SH-SY5Y (cell line): ENCODE measurements around the gene CORO2A.

Source experiments
- GATA2 ChIP-seq: IDR thresholded peaks from 2 replicates; pipeline ENCODE4 v1.6.1; 2011; ENCODE audit warnings: mild to moderate bottlenecking, low read depth, low read length
- GATA3 ChIP-seq: IDR thresholded peaks from 2 replicates; pipeline ENCODE4 v1.6.1; 2011; ENCODE audit warnings: low read depth, mild to moderate bottlenecking, low read length, moderate library complexity

The CORO2A gene

GRCh38 chr9:98210435-98210834 is 18.0 kb upstream of the CORO2A start:
- TF ChIP-seq GATA2 (no peak), GATA3 (no peak)

DNA sequence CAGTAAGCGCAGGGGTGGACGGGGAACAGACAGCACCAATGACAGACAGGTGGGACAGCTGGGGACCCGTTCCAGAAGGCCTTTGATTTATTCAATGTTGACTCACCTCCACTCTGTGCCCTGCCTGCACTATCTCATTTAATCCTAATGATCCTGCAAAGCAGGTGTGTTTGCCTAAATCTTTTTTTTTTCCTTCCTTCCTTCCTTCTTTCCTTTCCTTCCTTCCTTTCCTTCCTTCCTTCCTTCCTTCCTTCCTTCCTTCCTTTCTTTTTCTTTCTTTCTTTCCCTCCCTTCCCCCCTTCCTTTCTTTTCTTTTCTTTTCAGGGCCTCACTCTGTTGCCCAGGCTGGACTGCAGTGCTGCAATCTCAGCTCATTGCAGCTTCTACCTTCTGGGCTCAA is 17.1 kb upstream of the CORO2A start:
- no peak for TF ChIP-seq GATA2
- no peak for TF ChIP-seq GATA3

GRCh38 chr9:98208635-98209034 is 16.2 kb upstream of the CORO2A start:
- TF ChIP-seq GATA3 (no peak), GATA2 (no peak)

- no peak for TF ChIP-seq GATA3
- no peak for TF ChIP-seq GATA2
Measured at GRCh38 chr9:98207606-98208005, 15.2 kb upstream of the CORO2A start.

DNA sequence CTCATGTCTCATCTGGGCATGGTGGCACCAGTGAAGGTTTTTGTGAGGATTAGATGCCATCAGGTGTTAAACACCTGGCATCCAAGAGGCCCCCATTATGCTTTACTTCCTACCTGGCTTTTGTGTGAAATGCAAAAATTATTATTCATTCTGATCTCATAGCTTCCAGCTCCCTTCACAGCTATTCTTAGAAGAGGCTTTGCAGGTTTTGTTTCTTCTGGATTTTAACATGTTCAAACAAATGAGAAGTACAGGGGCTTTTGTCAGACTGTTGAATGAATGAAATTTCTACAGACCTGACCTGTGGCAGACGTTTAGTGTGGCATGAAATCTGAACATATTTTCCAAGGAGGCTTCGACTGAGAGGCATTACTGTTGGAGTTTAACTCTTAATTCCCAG is 14.3 kb upstream of the CORO2A start:
- TF ChIP-seq GATA3 (no peak), GATA2 (no peak)

DNA sequence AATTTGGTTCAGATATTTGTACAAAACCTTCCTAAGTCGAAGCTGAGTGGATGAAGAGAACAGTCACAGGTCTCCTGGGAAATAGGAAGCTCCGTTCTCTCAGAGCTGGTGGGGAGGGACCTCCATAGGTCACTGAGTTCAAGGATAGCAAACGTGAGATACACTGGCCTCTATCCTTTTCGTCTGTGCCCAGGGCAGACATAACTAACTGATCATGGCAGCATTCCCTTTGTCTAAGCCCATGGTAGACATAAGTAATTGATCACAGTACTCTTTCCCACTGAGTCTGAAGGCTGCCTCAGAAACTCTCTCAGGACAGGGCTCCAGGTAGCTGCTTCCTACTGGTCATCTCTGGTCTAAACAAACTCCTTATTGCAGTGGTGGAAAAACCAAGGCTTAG is 12.3 kb upstream of the CORO2A start:
- TF ChIP-seq GATA3 = no peak
- TF ChIP-seq GATA2 = no peak

- no peak for TF ChIP-seq GATA2
- no peak for TF ChIP-seq GATA3
Measured at GRCh38 chr9:98203153-98203552, 10.7 kb upstream of the CORO2A start.

GRCh38 chr9:98202252-98202651 is 9.8 kb upstream of the CORO2A start:
- TF ChIP-seq GATA3 (no peak), GATA2 (no peak)

- TF ChIP-seq GATA2 (no peak), GATA3 (no peak)
Measured at GRCh38 chr9:98201749-98202148, 9.3 kb upstream of the CORO2A start.

DNA sequence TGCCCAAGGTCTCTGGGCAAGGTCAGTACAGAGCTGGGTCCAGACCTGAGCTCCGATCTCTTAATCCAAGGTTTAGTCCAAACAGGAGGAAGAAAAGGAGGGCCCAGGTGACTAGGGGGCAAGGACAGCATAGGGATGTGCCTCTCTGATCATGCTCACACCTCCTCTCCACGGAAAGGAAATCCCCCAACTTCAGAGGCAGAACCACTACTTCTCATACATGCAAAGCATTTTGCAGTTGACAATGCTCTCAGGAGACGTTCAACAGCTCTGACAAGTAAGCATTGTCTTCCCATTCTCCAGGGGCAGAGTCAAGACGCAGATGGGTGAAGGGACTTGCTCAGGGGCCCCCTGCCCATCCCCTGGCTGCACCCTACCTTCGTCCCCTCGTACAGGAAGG is 8.7 kb upstream of the CORO2A start:
- no peak for TF ChIP-seq GATA2
- no peak for TF ChIP-seq GATA3

DNA sequence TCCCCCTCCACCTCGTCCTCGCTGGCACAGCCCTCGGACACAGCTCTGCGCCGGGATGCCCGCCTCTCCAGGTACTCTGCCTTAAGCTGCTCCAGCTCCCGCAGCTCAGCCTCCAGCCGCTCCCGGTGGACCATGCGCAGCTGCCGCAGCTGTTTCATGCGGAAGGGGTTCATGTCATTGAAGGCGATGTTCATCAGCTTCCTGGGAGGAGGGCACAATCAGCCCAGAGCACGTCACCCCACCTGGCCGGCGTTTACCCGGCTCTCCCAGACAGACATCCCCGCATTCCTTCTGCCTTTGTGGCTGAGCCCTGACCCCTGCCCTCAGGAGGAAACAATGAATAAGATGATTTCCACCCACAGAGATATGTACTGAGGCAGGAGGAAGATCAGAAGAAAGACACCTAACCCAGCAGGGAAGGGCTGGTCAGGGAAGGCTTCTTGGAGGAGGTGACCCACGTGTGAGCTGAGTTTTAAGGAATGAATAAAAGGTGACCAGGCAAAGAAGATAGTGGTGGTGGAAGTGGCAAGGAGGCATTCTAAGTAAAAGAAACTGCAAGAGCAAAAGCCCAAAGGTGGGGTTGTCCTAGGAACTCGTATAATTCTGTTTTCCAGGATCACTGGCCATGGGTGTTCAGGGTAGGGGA is 7.1 kb upstream of the CORO2A start:
- no peak for TF ChIP-seq GATA2
- no peak for TF ChIP-seq GATA3

DNA sequence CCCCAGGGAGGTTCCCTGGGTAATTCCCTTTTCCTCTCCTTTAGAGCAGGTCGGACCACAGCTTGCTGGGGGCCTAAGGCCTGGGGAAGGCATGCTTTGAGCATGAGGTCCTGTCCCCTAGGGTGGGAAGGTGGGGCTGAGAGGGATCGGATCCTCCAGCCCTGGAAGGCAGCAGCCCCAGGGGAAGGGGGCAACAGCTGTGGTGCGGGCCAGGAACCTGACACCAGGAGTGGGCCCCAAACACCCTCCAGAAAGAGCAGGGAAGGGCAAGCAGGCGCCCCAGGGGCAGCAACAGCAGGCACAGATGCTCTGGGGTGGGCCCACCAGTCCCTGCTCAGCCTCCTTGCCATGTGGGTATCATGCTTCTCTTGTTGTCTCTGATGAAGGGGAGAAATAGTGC is 3.2 kb upstream of the CORO2A start:
- TF ChIP-seq GATA3 = no peak
- no peak for TF ChIP-seq GATA2

DNA sequence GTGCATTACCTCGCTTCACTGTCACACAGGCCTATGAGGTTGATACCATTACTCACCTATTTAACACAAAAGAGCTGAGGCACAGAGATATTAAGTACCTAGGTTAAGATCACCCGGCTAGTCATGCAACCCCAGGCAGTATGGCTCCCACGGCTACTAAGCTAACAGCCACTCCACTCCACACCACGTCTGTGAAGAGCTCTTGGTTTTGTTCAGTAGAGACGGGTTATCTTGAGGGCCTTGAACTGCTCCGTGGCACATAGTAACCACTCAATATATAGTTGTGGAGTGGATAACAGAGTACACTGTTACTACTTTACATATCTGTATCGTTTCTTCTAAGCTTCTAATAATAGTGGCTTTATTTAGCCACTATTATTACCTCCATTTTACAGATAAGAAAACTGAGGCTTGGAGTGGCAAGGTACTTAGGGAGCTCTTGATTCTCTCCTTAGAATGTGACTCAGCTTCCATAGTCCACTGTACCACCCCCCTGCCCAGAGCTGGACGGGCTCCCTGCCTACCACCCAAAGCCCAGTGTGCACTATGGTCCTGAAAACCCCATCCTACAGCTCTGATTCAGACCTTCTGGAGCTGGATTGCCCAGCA is 1.0 kb upstream of the CORO2A start:
- TF ChIP-seq GATA3 (no peak), GATA2 (no peak)

- TF ChIP-seq GATA2 (no peak), GATA3 (no peak)
Measured at GRCh38 chr9:98191671-98192502, 550 bp downstream of the CORO2A start.

GRCh38 chr9:98191181-98191608 is 1.2 kb downstream of the CORO2A start:
- TF ChIP-seq GATA2 (no peak), GATA3 (no peak)

GRCh38 chr9:98190757-98191105 is 1.7 kb downstream of the CORO2A start:
- TF ChIP-seq GATA3 = no peak
- no peak for TF ChIP-seq GATA2
